ENCODE data around the gene NCOA1. TPM values are rescaled to one million over a fixed set of nuclear protein-coding genes. Genes with fewer than 3 reads are reported as not detected.

Gene NCOA1
- total RNA-seq, 4 donors from 2014 or later = 29.9 to 51.9 (median 40.1) TPM

DNA sequence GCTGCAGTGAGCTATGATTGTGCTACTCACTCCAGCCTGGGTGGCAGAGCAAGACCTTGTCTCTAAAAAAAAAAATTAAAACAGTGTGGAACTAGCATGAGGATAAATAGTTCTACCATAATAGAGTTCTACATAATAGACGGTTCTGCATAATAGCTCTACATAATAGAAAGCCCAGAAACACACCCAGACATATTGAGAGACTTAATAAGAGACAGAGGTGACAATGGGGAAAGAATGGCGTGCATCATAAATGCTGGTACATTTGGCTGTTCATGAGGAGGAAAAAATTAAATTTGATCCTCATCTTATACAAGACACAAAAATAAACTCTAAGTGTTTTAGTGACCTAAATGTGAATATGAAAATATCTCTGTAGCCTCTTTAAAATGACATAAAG is 243.7 kb downstream of the NCOA1 start:
- no peaks in the 10 kb centered on the region for H3K36me3 ChIP-seq
- no peak overlapping the region for H3K4me3 ChIP-seq (replicated peaks in 1 of 3)
- no peaks in the 10 kb centered on the region for H3K9me3 ChIP-seq
- TF ChIP-seq, protein P1, sequence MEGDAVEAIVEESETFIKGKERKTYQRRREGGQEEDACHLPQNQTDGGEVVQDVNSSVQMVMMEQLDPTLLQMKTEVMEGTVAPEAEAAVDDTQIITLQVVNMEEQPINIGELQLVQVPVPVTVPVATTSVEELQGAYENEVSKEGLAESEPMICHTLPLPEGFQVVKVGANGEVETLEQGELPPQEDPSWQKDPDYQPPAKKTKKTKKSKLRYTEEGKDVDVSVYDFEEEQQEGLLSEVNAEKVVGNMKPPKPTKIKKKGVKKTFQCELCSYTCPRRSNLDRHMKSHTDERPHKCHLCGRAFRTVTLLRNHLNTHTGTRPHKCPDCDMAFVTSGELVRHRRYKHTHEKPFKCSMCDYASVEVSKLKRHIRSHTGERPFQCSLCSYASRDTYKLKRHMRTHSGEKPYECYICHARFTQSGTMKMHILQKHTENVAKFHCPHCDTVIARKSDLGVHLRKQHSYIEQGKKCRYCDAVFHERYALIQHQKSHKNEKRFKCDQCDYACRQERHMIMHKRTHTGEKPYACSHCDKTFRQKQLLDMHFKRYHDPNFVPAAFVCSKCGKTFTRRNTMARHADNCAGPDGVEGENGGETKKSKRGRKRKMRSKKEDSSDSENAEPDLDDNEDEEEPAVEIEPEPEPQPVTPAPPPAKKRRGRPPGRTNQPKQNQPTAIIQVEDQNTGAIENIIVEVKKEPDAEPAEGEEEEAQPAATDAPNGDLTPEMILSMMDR (IDR thresholded peaks at IDR 0.05) = no peak
- no peak for TF ChIP-seq POLR2A (IDR thresholded peaks at IDR 0.05)
- H3K27me3 ChIP-seq = no peaks in the 10 kb centered on the region
- intact Hi-C loops (cut with DNase I) = no loop called here
- H3K4me1 ChIP-seq = peaks cover 5 to 7% of the 10 kb centered on the region in 2 donors
- WGBS, 2 donors = 93 to 98% methylated on average over 2 of the region's 2 CpGs
- H3K27ac ChIP-seq = no peak overlapping the region
- no peak for DNase-seq

DNA sequence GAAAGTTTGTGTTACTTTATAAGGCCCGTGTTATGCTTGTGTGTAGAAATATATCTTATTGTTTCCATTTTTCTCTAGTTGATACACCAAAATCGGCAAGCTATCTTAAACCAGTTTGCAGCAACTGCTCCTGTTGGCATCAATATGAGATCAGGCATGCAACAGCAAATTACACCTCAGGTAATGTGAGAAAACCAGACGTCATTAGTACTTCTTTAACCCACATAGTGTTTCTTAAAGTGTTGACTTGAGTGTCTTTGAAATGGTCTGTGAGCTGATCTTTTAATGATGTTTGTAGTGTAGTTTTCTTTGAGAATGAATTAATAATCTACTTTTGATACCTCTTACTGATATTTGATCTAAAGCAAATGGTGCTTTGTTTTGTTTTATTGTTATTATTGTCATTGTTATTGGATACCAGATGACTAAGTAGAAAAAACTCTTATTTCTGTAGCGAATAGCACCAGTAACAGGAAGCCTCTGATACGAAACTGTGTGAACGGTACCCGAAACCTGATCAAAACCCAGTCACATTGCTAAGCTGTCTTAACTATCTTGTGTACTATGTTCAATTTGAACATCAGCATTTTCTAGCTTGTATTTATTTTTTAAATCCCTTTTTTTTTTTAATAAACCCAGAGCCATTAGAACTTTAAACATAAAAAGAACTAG is 248.4 kb downstream of the NCOA1 start:
- H3K27ac ChIP-seq = no peak overlapping the region
- no peak overlapping the region for H3K4me3 ChIP-seq (replicated peaks in 1 of 3)
- H3K27me3 ChIP-seq = no peaks in the 10 kb centered on the region
- WGBS, 2 donors = 90 to 94% methylated on average over 7 of the region's 7 CpGs
- no peaks in the 10 kb centered on the region for H3K36me3 ChIP-seq
- H3K4me1 ChIP-seq = peaks cover 12 to 16% of the 10 kb centered on the region in 2 donors
- DNase-seq = no peak
- intact Hi-C loops (cut with DNase I) = no loop called here
- no peaks in the 10 kb centered on the region for H3K9me3 ChIP-seq
- TF ChIP-seq, protein P1 (IDR thresholded peaks at IDR 0.05) = no peak
- TF ChIP-seq POLR2A (IDR thresholded peaks at IDR 0.05) = no peak

DNA sequence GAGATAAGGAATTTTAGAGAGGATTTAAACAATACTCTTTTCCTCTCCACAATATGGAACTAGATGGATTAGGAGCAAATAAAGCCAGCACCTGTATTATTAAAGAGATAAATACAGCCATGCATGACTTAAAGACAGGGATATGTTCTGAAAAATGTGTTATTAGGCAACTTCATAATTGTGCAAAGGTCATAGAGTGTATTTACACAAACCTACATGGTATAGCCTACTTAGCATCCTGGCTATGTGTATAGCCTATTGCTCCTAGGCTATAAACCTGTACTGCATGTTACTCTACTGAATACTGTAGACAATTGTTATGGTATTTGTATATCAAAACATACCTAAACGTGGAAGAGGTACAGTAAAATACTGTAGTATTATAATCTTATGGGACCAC is 249.1 kb downstream of the NCOA1 start:
- H3K4me1 ChIP-seq = peaks cover 15 to 20% of the 10 kb centered on the region in 2 donors
- TF ChIP-seq POLR2A (IDR thresholded peaks at IDR 0.05) = no peak
- TF ChIP-seq, protein P1 (IDR thresholded peaks at IDR 0.05) = no peak
- no peaks in the 10 kb centered on the region for H3K27me3 ChIP-seq
- no peak overlapping the region for H3K4me3 ChIP-seq (replicated peaks in 1 of 3)
- H3K27ac ChIP-seq = no peak overlapping the region
- DNase-seq = no peak
- intact Hi-C loops (cut with DNase I) = no loop called here
- no peaks in the 10 kb centered on the region for H3K9me3 ChIP-seq
- H3K36me3 ChIP-seq = no peaks in the 10 kb centered on the region
- WGBS, 2 donors = 87 to 91% methylated on average over 1 of the region's 1 CpG

DNA sequence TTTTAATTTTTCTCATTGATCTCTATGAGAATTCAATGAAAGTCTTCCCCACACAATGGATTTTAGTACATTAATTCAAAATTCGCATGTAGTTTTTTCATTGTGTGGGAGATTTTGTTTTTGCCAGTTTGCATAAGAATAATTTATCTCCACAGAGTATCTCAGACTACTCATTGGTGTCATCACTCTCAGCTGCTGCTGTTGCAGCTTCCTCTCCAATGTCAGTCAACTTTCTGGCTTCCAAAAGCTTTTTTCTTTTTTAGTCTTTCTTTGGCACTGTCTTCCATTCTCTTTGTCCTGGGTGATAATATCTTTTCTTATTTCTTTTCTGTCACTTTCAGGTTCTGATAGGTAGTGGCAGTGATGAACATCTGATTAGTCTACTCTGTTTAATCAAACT is 251.7 kb downstream of the NCOA1 start:
- Histone ChIP-seq H3K27me3 (no peaks in the 10 kb centered on the region), H3K27ac (no peak overlapping the region), H3K36me3 (no peaks in the 10 kb centered on the region), H3K4me1 (peaks cover 10 to 13% of the 10 kb centered on the region in 2 donors), H3K4me3 (replicated peaks in 1 of 3) (no peak overlapping the region), H3K9me3 (no peaks in the 10 kb centered on the region)
- DNase-seq = no peak
- TF ChIP-seq, protein P1 (IDR thresholded peaks at IDR 0.05) = no peak
- TF ChIP-seq POLR2A (IDR thresholded peaks at IDR 0.05) = no peak
- intact Hi-C loops (cut with DNase I) = no loop called here
- 92 to 94% methylated on average over 1 of the region's 1 CpG for WGBS, 2 donors

DNA sequence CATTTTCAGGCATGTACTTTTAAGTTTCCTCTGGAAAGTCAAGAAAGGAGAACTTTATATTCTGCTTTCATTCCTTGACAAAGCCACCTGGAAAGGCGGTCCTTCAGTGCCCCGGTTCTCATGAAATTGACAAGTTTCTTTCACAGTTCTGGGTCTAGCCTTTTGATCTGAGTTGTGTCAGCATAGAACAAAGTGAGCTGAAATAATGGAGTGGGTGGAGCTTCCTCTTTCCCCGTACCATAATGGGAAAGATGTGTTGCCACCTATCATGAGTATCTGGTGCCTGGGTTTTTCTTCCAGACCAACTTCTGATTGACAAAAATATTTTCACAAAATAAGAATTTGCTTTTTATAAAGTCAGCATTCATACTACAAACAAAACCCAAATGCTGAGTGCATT is 252.9 kb downstream of the NCOA1 start:
- WGBS, 2 donors = 72 to 87% methylated on average over 3 of the region's 3 CpGs

More for the DNA sequence above, 252.9 kb downstream of the NCOA1 start:
- no peak overlapping the region for H3K27ac ChIP-seq
- no peaks in the 10 kb centered on the region for H3K27me3 ChIP-seq
- peaks cover 10 to 13% of the 10 kb centered on the region in 2 donors for H3K4me1 ChIP-seq
- DNase-seq = no peak
- intact Hi-C loops (cut with DNase I) = no loop called here
- no peaks in the 10 kb centered on the region for H3K9me3 ChIP-seq
- TF ChIP-seq, protein P1 (IDR thresholded peaks at IDR 0.05) = no peak
- no peak for TF ChIP-seq POLR2A (IDR thresholded peaks at IDR 0.05)
- no peak overlapping the region for H3K4me3 ChIP-seq (replicated peaks in 1 of 3)
- H3K36me3 ChIP-seq = no peaks in the 10 kb centered on the region
